SK-N-SH (cell line): ENCODE measurements around the gene MRPL54. TPM values are rescaled to one million over a fixed set of nuclear protein-coding genes. Genes with fewer than 3 reads are reported as not detected.

Source experiments
- CTCF ChIA-PET: fragments of 300-600, 350-600 bp; formaldehyde crosslinking; extraction: SDS; loops from one replicate; lab custom pipeline; 2021; lab: Yijun Ruan, JAX
- POLR2A ChIA-PET: fragments of 350-600 bp; sonication (Branson Sonifier 250); formaldehyde crosslinking; extraction: SDS; loops from one replicate; lab custom pipeline; 2020; ENCODE audit warnings: antibody characterized with exemption, inconsistent platforms; lab: Yijun Ruan, JAX
- DNase-seq: peaks from one replicate; pipeline ENCODE4 v3.0.0; 2012
- H2AFZ ChIP-seq: fragments of 200-600 bp; sonication (generic); 2 replicates; pipeline ENCODE4 v1.8.1; 2016; ENCODE audit warnings: antibody characterized with exemption, mild to moderate bottlenecking, low read depth
- H3F3A ChIP-seq: fragments of 200-600 bp; sonication (generic); replicated peaks from 2 replicates; pipeline ENCODE3; 2016; ENCODE audit warnings: antibody characterized with exemption, mild to moderate bottlenecking; ENCODE audit not compliant: insufficient read depth
- H3K27ac ChIP-seq, 2 experiments: fragments of 200-500 bp in 1 of 2; fragments of 200-600 bp in 1 of 2; sonication (Bioruptor generic) in 1 of 2; sonication (generic), shearing (Covaris generic) in 1 of 2; 2 replicates each; pipeline versions ENCODE4 v1.5.1 to v1.6.1; 2014 to 2016; ENCODE audit warnings: low read depth in 2 of 2, inconsistent platforms in 1 of 2, low read length in 1 of 2, mild to moderate bottlenecking in 1 of 2, mixed read lengths in 1 of 2
- H3K27me3 ChIP-seq: fragments of 200-600 bp; sonication (generic), shearing (Covaris generic); 2 replicates; pipeline ENCODE4 v1.6.1; 2016; ENCODE audit warnings: mixed run types; ENCODE audit not compliant: insufficient read depth
- H3K36me3 ChIP-seq, 2 experiments: fragments of 200-500 bp in 1 of 2; fragments of 200-600 bp in 1 of 2; sonication (Bioruptor generic) in 1 of 2; sonication (generic) in 1 of 2; replicated peaks in 1 of 2; 2 replicates each; pipeline versions ENCODE3 to v1.5.1; 2014 to 2016; ENCODE audit warnings: low read length in 1 of 2, mild to moderate bottlenecking in 1 of 2; ENCODE audit not compliant: insufficient read depth in 2 of 2, control insufficient read depth in 1 of 2
- H3K4me1 ChIP-seq, 2 experiments: fragments of 200-500 bp in 1 of 2; fragments of 200-600 bp in 1 of 2; sonication (Bioruptor generic) in 1 of 2; sonication (generic), shearing (Covaris generic) in 1 of 2; 2 replicates each; pipeline versions ENCODE4 v1.5.1 to v1.6.1; 2014 to 2016; ENCODE audit warnings: low read depth in 1 of 2, low read length in 1 of 2, mixed run types in 1 of 2; ENCODE audit not compliant: insufficient read depth in 2 of 2, control insufficient read depth in 1 of 2
- H3K4me2 ChIP-seq: fragments of 200-600 bp; sonication (generic), shearing (Covaris generic); 2 replicates; pipeline ENCODE4 v1.6.1; 2017; ENCODE audit warnings: mixed run types
- H3K4me3 ChIP-seq, 2 experiments: fragments of 200-500 bp in 1 of 2; fragments of 200-600 bp in 1 of 2; sonication (Bioruptor generic) in 1 of 2; sonication (generic), shearing (Covaris generic) in 1 of 2; 2 replicates each; pipeline versions ENCODE4 v1.5.1 to v1.8.1; 2014 to 2016; ENCODE audit warnings: low read depth in 2 of 2, inconsistent platforms in 1 of 2, low read length in 1 of 2, mild to moderate bottlenecking in 1 of 2, mixed read lengths in 1 of 2, moderate library complexity in 1 of 2
- H3K79me2 ChIP-seq: fragments of 200-600 bp; sonication (generic); 2 replicates; pipeline ENCODE4 v1.8.1; 2017; ENCODE audit warnings: mild to moderate bottlenecking; ENCODE audit not compliant: insufficient read depth
- H3K9ac ChIP-seq: fragments of 200-600 bp; sonication (generic); 2 replicates; pipeline ENCODE4 v1.6.1; 2017; ENCODE audit warnings: mixed run types
- H3K9me2 ChIP-seq: fragments of 200-600 bp; sonication (generic); 2 replicates; pipeline ENCODE4 v1.6.1; 2017; ENCODE audit warnings: mixed run types
- H3K9me3 ChIP-seq: fragments of 200-600 bp; sonication (generic); 2 replicates; pipeline ENCODE4 v1.6.1; 2017; ENCODE audit warnings: mixed run types, mild to moderate bottlenecking, moderate library complexity
- H4K20me1 ChIP-seq: fragments of 200-600 bp; sonication (generic); 2 replicates; pipeline ENCODE4 v1.6.1; 2017; ENCODE audit warnings: mild to moderate bottlenecking, mixed run types; ENCODE audit not compliant: insufficient read depth
- CTCF ChIP-seq: fragments of 200-600 bp; sonication (generic); IDR thresholded peaks from 2 replicates; pipeline ENCODE4 v1.6.1; 2017; ENCODE audit warnings: antibody characterized with exemption, mild to moderate bottlenecking, moderate library complexity
- FOXM1 ChIP-seq: IDR thresholded peaks from 2 replicates; pipeline ENCODE4 v1.4.0; 2012; ENCODE audit warnings: low read depth, mild to moderate bottlenecking
- GABPA ChIP-seq: IDR thresholded peaks from 2 replicates; pipeline ENCODE4 v1.4.0; 2012; ENCODE audit warnings: low read depth, mild to moderate bottlenecking
- IRF3 ChIP-seq: fragments of 150-350 bp; IDR thresholded peaks from 2 replicates; pipeline ENCODE4 v1.6.1; 2016; ENCODE audit warnings: mild to moderate bottlenecking, low read depth, low read length
- NRF1 ChIP-seq: IDR thresholded peaks from 2 replicates; pipeline ENCODE4 v1.6.1; 2012; ENCODE audit warnings: low read depth, mild to moderate bottlenecking, low read length
- POLR2AphosphoS5 ChIP-seq: IDR thresholded peaks from 2 replicates; pipeline ENCODE4 v1.6.1; 2012; ENCODE audit warnings: low read depth, low read length
- RCOR1 ChIP-seq: fragments of 150-350 bp; IDR thresholded peaks from 2 replicates; pipeline ENCODE4 v1.6.1; 2017; ENCODE audit warnings: antibody characterized with exemption, low read length
- RFX5 ChIP-seq: IDR thresholded peaks from 2 replicates; pipeline ENCODE4 v1.6.1; 2012; ENCODE audit warnings: mild to moderate bottlenecking, improper control_type of control experiment, low read length
- SMC3 ChIP-seq: IDR thresholded peaks from 2 replicates; pipeline ENCODE4 v1.6.1; 2012; ENCODE audit warnings: low read depth, low read length, improper control_type of control experiment
- TAF1 ChIP-seq: IDR thresholded peaks from 2 replicates; pipeline ENCODE4 v1.6.1; 2012; ENCODE audit warnings: low read depth, mild to moderate bottlenecking, low read length, moderate library complexity, borderline replicate concordance
- WGBS: methylation state at CpG from one replicate; pipeline ENCODE4 v1.1.6; 2017; ENCODE audit warnings: low lambda C conversion rate; 5-methylcytosine and 5-hydroxymethylcytosine counted together
- polyA plus RNA-seq, 3 experiments: library from polyadenylated mRNA; depleted of rRNA; stranded (reverse); fragments of >200 nt; gene quantifications; 2 replicates each; pipeline ENCODE4 v1.2.3, GENCODE V29; 2012
- TF ChIP-seq, protein P1 (sequence below): IDR thresholded peaks from 2 replicates; pipeline ENCODE4 v1.6.1; 2012; ENCODE audit warnings: mild to moderate bottlenecking, low read depth, low read length, moderate library complexity

The MRPL54 gene
- polyA plus RNA-seq, 1 of the 3 experiments (the other 2 are of a cell fraction), result 125 TPM

DNA sequence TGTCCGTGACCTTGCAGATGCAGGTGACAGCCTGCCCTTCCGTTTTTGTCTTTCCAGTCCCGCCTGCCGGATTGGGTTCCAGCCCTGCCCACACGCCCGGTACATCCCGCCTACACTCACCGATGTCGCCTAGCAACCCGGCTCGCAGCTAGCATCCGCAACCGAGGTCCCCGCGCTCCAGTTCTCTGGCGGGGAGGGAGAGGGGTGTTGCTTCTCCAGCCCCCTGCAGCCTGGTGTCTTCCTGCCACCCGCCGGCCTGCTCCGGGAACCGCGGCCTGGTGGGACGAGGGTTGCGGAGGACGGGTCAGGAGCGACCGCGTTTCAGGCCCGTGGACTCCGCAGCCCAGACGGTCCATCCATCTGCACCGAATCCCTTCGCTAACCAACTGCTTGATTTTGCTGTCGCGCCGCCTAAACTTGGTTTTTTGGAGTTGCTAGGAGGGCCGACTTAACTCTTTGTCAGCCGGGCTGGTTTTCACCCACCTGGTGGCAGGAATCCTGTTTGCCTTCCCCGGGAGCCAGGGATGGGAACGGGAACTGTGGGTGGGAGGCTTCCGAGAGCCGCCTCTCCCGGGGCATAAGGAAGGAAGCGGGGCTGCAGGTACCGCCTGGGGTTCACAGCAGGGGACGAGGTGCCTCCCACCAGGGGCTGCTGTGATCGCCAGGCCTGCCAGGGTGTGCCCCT lies 39.1 kb downstream of the MRPL54 start:
- WGBS, result 21% methylated on average over 33 of the region's 46 CpGs

GRCh38 chr19:3803114-3803888 lies 40.8 kb downstream of the MRPL54 start:
- H3K79me2 ChIP-seq, result no peaks in the 10 kb centered on the region
- H3F3A ChIP-seq, result peaks cover 7% of the 10 kb centered on the region
- H3K4me2 ChIP-seq, result no peak overlapping the region
- TF ChIP-seq, protein P1, sequence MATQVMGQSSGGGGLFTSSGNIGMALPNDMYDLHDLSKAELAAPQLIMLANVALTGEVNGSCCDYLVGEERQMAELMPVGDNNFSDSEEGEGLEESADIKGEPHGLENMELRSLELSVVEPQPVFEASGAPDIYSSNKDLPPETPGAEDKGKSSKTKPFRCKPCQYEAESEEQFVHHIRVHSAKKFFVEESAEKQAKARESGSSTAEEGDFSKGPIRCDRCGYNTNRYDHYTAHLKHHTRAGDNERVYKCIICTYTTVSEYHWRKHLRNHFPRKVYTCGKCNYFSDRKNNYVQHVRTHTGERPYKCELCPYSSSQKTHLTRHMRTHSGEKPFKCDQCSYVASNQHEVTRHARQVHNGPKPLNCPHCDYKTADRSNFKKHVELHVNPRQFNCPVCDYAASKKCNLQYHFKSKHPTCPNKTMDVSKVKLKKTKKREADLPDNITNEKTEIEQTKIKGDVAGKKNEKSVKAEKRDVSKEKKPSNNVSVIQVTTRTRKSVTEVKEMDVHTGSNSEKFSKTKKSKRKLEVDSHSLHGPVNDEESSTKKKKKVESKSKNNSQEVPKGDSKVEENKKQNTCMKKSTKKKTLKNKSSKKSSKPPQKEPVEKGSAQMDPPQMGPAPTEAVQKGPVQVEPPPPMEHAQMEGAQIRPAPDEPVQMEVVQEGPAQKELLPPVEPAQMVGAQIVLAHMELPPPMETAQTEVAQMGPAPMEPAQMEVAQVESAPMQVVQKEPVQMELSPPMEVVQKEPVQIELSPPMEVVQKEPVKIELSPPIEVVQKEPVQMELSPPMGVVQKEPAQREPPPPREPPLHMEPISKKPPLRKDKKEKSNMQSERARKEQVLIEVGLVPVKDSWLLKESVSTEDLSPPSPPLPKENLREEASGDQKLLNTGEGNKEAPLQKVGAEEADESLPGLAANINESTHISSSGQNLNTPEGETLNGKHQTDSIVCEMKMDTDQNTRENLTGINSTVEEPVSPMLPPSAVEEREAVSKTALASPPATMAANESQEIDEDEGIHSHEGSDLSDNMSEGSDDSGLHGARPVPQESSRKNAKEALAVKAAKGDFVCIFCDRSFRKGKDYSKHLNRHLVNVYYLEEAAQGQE, result no peak
- TF ChIP-seq GABPA (no peak), SMC3 (no peak), RCOR1 (no peak), RFX5 (no peak), POLR2AphosphoS5 (no peak), FOXM1 (no peak), IRF3 (no peak), NRF1 (no peak)
- TF ChIP-seq, all 33 proteins: peak for 0
- no peaks in the 10 kb centered on the region for H3K36me3 ChIP-seq
- H3K27ac ChIP-seq, result no peak overlapping the region
- H3K9ac ChIP-seq, result no peak overlapping the region
- ChIA-PET POLR2A (no interaction called here), CTCF (interaction anchor here (0.9 kb wide), 1 partner anchor 336 kb away, joined by 3 read pairs; no protein-coding TSS in a partner anchor)
- no peaks in the 10 kb centered on the region for H3K9me2 ChIP-seq
- 83% methylated on average over 20 of the region's 24 CpGs for WGBS
- H3K9me3 ChIP-seq, result no peaks in the 10 kb centered on the region
- peaks cover 23% of the 10 kb centered on the region; the same call in 1 of the 2 replicates for H3K27me3 ChIP-seq
- no peak for DNase-seq
- H3K4me3 ChIP-seq, result no peak overlapping the region
- no peaks in the 10 kb centered on the region for H4K20me1 ChIP-seq
- peaks cover 0 to 2% of the 10 kb centered on the region in 2 experiments; a peak in 1 of 4 replicates for H3K4me1 ChIP-seq
- H2AFZ ChIP-seq, result no peak overlapping the region

More for the DNA sequence above, 39.1 kb downstream of the MRPL54 start:
- Histone ChIP-seq H3K36me3 (no peaks in the 10 kb centered on the region), H3K9me3 (no peaks in the 10 kb centered on the region), H3K4me1 (peaks cover 0 to 2% of the 10 kb centered on the region in 2 experiments; a peak in 1 of 4 replicates), H3K9me2 (no peaks in the 10 kb centered on the region), H3K4me3 (peak overlapping the region; percentile 17 to 31; a peak in 3 of 4 replicates), H3K9ac (no peak overlapping the region), H4K20me1 (no peaks in the 10 kb centered on the region), H3K27me3 (peaks cover 23% of the 10 kb centered on the region; the same call in 1 of the 2 replicates), H3F3A (no peaks in the 10 kb centered on the region), H3K79me2 (no peaks in the 10 kb centered on the region), H3K4me2 (peak overlapping the region; percentile 68), H2AFZ (no peak overlapping the region), H3K27ac (no peak overlapping the region)
- ChIA-PET POLR2A (no interaction called here), CTCF (no interaction called here)
- TF ChIP-seq CTCF, result peak; percentile 43
- TF ChIP-seq TAF1, result no peak
- DNase-seq, result peak; percentile 85
